Spleen (tissue), 7 donors: Measurements from ENCODE around the gene TIFAB.

Experiments used
- CTCF ChIP-seq, 11 experiments: fragments of 200-600 bp in 7 of 11; fragments of 450-650 bp in 4 of 11; sonication (generic) in 4 of 11; IDR thresholded peaks in 8 of 11; conservative IDR thresholded peaks in 3 of 11; 1 replicate in 7 of 11; 2 replicates in 4 of 11; pipeline versions ENCODE4 v1.4.0 to v1.8.0; 2016 to 2021; ENCODE audit warnings: antibody characterized with exemption in 11 of 11, inconsistent platforms in 4 of 11, mild to moderate bottlenecking in 1 of 11
- POLR2A ChIP-seq, 3 donors: fragments of 450-650 bp; IDR thresholded peaks; one replicate each; pipeline ENCODE4 v1.5.1; 2017; ENCODE audit warnings: antibody characterized with exemption in 3 of 3, mild to moderate bottlenecking in 1 of 3
- donor health status: DM: no; HTN: no; CAD: no; lungs with moderate emphysema.
- donor health status: DM: no; HTN: no; CAD: no.
- donor health status: DM: no; HTN: no; CAD: no.

DNA sequence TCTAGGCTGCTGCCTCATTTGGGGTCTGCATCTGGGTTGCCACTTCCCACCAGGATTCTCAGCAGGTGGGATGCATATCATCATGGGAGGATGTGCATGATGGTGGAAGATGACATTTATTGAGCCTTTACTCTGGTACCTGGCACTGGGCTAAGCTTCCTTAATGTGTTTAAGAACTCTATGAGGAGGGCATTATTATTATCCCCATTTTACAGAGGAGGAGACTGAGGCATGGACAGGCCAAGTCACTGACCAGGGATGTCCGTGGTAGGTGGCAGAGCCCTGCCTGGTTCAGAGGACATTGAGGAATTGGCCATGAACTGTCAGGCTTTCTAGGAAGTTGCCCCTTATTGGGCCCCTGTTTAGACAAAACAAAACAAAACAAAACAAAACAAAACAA, 31.1 kb upstream of the TIFAB start:
- no peak for TF ChIP-seq CTCF (IDR thresholded peaks at IDR 0.05 in 8 of 11, conservative IDR thresholded peaks at IDR 0.05 in 3 of 11)
- no peak for TF ChIP-seq POLR2A (IDR thresholded peaks at IDR 0.05)
